Naive thymus-derived CD4-positive, alpha-beta T cell (primary cell): Measurements from ENCODE around the gene CTRL. TPM values are rescaled to one million over a fixed set of nuclear protein-coding genes. Genes with fewer than 3 reads are reported as not detected.

Source experiments
- ATAC-seq: fragments of 150-1000 bp; cut with Tn5 transposase; 2 replicates; pipeline ENCODE4 v1.10.0; 2021; ENCODE audit warnings: mild to moderate bottlenecking, moderate library complexity
- CTCF ChIA-PET: fragments of 350-600 bp; sonication (Branson Sonifier 250); formaldehyde crosslinking; loops from one replicate; lab custom pipeline; 2021; ENCODE audit warnings: antibody characterized with exemption; lab: Charles Lee
- POLR2A ChIA-PET: fragments of 350-600 bp; sonication (Branson Sonifier 250); formaldehyde crosslinking; loops from one replicate; lab custom pipeline; 2021; ENCODE audit warnings: antibody characterized with exemption, inconsistent platforms; lab: Charles Lee
- DNase-seq, 9 donors: peaks; one replicate each; pipeline versions ENCODE4 v3.0.0 to v3.0.0-alpha.2; 2020 to 2022; ENCODE audit warnings: mixed read lengths in 1 of 9
- H3K27ac ChIP-seq: one replicate; pipeline ENCODE4 v1.7.0; 2013; ENCODE audit warnings: mild to moderate bottlenecking, low read depth, low read length, moderate library complexity
- H3K27me3 ChIP-seq, 2 donors: one replicate each; pipeline ENCODE4 v1.7.0; 2013; ENCODE audit warnings: low read length in 2 of 2, mild to moderate bottlenecking in 2 of 2, moderate library complexity in 2 of 2; ENCODE audit not compliant: control insufficient read depth in 2 of 2, insufficient read depth in 2 of 2
- H3K36me3 ChIP-seq, 3 experiments: 1 replicate in 2 of 3; 2 replicates in 1 of 3; pipeline ENCODE4 v1.7.0; 2013; ENCODE audit warnings: low read length in 3 of 3, mild to moderate bottlenecking in 3 of 3, moderate library complexity in 1 of 3; ENCODE audit not compliant: insufficient read depth in 3 of 3, control insufficient read depth in 2 of 3
- H3K4me1 ChIP-seq, 2 donors: one replicate each; pipeline ENCODE4 v1.7.0; 2013; ENCODE audit warnings: low read length in 2 of 2, mild to moderate bottlenecking in 2 of 2, moderate library complexity in 1 of 2; ENCODE audit not compliant: control insufficient read depth in 2 of 2, insufficient read depth in 2 of 2
- H3K4me3 ChIP-seq: 2 replicates; pipeline ENCODE4 v1.7.0; 2013; ENCODE audit warnings: mild to moderate bottlenecking, low read length
- H3K9me3 ChIP-seq, 3 experiments: 1 replicate in 2 of 3; 2 replicates in 1 of 3; pipeline ENCODE4 v1.7.0; 2013; ENCODE audit warnings: low read length in 3 of 3; ENCODE audit not compliant: control insufficient read depth in 2 of 3
- H3K27ac Mint-ChIP-seq, 9 donors: one replicate each; pipeline ENCODE4 v1.8.0; 2020 to 2022; ENCODE audit warnings: mixed read lengths in 9 of 9, mild to moderate bottlenecking in 8 of 9, moderate library complexity in 5 of 9, inconsistent platforms in 2 of 9
- H3K27me3 Mint-ChIP-seq, 5 donors: one replicate each; pipeline ENCODE4 v1.8.0; 2021 to 2022; ENCODE audit warnings: mixed read lengths in 5 of 5, mild to moderate bottlenecking in 1 of 5
- H3K36me3 Mint-ChIP-seq, 5 donors: one replicate each; pipeline ENCODE4 v1.8.0; 2020 to 2022; ENCODE audit warnings: mixed read lengths in 5 of 5, mild to moderate bottlenecking in 3 of 5, inconsistent platforms in 1 of 5
- H3K4me1 Mint-ChIP-seq, 7 donors: one replicate each; pipeline ENCODE4 v1.8.0; 2020 to 2022; ENCODE audit warnings: mixed read lengths in 7 of 7, mild to moderate bottlenecking in 3 of 7, inconsistent platforms in 1 of 7
- H3K4me3 Mint-ChIP-seq, 10 donors: one replicate each; pipeline ENCODE4 v1.8.0; 2020 to 2022; ENCODE audit warnings: mild to moderate bottlenecking in 10 of 10, mixed read lengths in 10 of 10, moderate library complexity in 6 of 10, inconsistent platforms in 2 of 10
- H3K9me3 Mint-ChIP-seq, 11 donors: one replicate each; pipeline ENCODE4 v1.8.0; 2020 to 2022; ENCODE audit warnings: mixed read lengths in 11 of 11, mild to moderate bottlenecking in 4 of 11, inconsistent platforms in 1 of 11, moderate library complexity in 1 of 11
- intact Hi-C, 2 donors: fragments of 100-400 bp; cut with micrococcal nuclease; formaldehyde crosslinking; loops; one replicate each; pipeline ENCODE4 v1.15.1; 2023
- polyA plus RNA-seq, 2 donors: library from polyadenylated mRNA; unstranded; fragments of 300-500 nt; fragmentation: Illumina TruSeq; gene quantifications; one replicate each; pipeline ENCODE4 v1.2.3, GENCODE V29; 2021
- total RNA-seq, 6 experiments: library from RNA in 5 of 6; stranded (reverse) in 5 of 6; gene quantifications; 1 replicate in 5 of 6; 2 replicates in 1 of 6; pipeline ENCODE4 v1.2.3 and lab custom pipeline; 2021 to 2026

The CTRL gene
- total RNA-seq (10 to 100 TPM in 2 of 5 experiments, 1 to 10 TPM in 3; 7.9 to 15.1 (median 9.3) TPM), polyA plus RNA-seq (1 to 10 TPM; 1.3 to 2.5 TPM), total RNA-seq (lab: John Stamatoyannopoulos, UW) (0.81 reads per million)

DNA sequence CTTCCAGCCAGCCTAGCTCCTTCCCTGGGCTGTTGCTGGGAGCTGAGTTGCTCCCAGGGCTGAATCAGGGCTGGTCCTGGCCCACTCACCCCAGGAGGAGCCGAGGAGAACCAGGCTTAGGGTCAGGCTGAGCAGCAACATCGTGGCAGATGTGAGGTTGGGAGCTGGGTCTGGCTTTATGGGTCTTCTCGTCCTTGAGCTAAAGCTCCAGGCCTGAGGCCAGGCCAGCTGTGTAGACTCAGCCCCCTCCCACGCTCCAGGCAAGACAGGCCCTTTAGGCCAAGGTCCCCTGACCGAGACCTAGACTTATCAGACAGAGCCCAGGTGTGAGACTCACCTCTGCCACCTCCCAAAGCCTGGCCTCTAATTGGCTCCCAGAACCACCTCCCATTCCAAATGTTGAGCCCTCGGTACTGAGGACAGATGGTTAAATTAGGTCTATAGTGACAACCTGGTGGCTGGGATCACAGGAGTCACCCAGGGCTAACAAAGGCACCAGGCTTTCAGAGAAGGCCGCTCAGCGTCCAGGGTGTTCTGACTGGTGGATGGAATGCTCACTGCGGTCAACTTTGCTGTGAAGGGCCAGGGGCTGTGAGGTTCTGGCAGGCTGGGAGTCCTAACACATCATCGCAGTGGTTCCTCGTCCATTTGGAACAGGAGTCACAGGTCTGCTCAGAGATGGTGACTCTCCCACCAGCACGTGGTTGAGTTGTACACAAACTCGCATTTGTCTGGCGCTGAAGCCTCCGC, at the start of gene CTRL:
TSS of gene CTRL (minus strand) at position 151 of the 750 bp plus-strand sequence. CDS start at position 141, 10 bp downstream.
- Histone ChIP-seq H3K36me3 (peaks cover 19 to 88% (median 20%) of the 10 kb centered on the region in 3 experiments), H3K4me3 (no peak within 1 kb of the TSS), H3K4me1 (peaks cover 10 to 14% of the 10 kb centered on the region in 2 donors), H3K27ac (no peak within 1 kb of the TSS), H3K27me3 (no peaks in the 10 kb centered on the region), H3K9me3 (no peaks in the 10 kb centered on the region)
- ATAC-seq (no peak), DNase-seq (no peak)
- Mint-ChIP-seq H3K9me3 (no peaks in the 10 kb centered on the region), H3K27me3 (peaks cover 0 to 3% (median 0%) of the 10 kb centered on the region in 5 donors), H3K27ac (peak within 1 kb of the TSS in 8 of 9 donors; percentile 18 to 77 (median 30)), H3K36me3 (peaks cover 5 to 26% (median 7%) of the 10 kb centered on the region in 5 donors), H3K4me3 (no peak within 1 kb of the TSS), H3K4me1 (peaks cover 11 to 31% (median 19%) of the 10 kb centered on the region in 7 donors)
- intact Hi-C loops = no loop called here
- POLR2A ChIA-PET = interaction anchor here (1.1 to 1.5 kb wide), 2 partner anchors 16 to 124 kb away, joined by 3 to 4 read pairs; no protein-coding TSS in a partner anchor
- CTCF ChIA-PET = interaction anchor here (0.7 to 0.8 kb wide), 2 partner anchors 51 to 406 kb away, joined by 3 read pairs; no protein-coding TSS in a partner anchor

DNA sequence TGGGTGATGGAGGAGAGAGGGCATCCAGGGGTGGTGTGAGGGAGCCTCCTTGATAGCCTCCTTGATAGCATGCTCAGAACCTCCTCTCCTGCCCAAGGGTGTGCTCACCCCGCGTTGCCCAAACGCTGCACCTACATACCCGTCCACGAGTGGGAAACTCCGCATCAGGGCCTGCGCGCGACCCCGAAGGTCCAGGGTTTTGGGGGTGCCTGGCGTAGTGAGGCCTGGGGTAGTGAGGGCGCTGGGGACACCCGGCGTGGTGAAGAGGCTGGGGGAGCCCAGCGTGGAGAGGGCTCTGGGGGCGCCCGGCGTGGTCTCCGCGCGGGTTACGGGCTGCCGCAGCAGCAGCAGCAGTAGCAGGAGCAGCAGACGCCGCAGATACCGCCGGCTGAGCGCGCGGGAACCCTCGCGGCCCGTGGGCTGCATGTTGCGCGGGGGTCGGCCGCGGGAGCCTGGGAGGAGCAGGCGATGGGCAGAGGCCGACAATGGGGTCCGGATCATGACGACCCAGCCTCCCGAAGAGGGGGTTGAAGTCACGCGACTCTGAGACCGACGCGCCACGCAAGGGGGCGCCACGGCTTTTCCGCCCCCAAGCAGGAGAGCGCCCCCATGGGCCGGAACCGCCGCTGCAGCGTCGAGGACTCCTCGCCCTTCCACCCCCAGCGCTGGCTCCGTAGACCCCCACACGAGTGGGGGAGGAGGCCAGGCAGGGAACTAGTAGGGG, 48.5 kb upstream of the CTRL start, which contains the start of gene DPEP3:
TSS of gene DPEP3 (minus strand) at position 545 of the 724 bp plus-strand sequence. CDS start at position 426, 119 bp downstream.
- Mint-ChIP-seq H3K4me1 (peaks cover 18 to 31% (median 26%) of the 10 kb centered on the region in 7 donors), H3K27me3 (peaks cover 0 to 6% (median 0%) of the 10 kb centered on the region in 5 donors), H3K36me3 (no peaks in the 10 kb centered on the region), H3K9me3 (no peaks in the 10 kb centered on the region), H3K27ac (no peak within 1 kb of the TSS), H3K4me3 (no peak within 1 kb of the TSS)
- ATAC-seq (peak; percentile 35), DNase-seq (peak in 1 of 9 donors; percentile 15)
- intact Hi-C loops = loop anchor here in 1 of 2 donors (5.0 kb wide), 1 partner anchor 88 kb away; the partner anchor contains the start of gene PSKH1
- ChIA-PET CTCF (interaction anchor here (1.0 to 1.9 kb wide), 2 partner anchors 14 to 56 kb away, joined by 3 to 6 read pairs; no protein-coding TSS in a partner anchor), POLR2A (interaction anchor here (1.2 kb wide), 2 partner anchors 11 to 15 kb away, joined by 4 to 5 read pairs; no protein-coding TSS in a partner anchor)
- Histone ChIP-seq H3K4me3 (no peak within 1 kb of the TSS), H3K27ac (no peak within 1 kb of the TSS), H3K36me3 (no peaks in the 10 kb centered on the region), H3K27me3 (no peaks in the 10 kb centered on the region), H3K9me3 (no peaks in the 10 kb centered on the region), H3K4me1 (peaks cover 9 to 23% of the 10 kb centered on the region in 2 donors)

DNA sequence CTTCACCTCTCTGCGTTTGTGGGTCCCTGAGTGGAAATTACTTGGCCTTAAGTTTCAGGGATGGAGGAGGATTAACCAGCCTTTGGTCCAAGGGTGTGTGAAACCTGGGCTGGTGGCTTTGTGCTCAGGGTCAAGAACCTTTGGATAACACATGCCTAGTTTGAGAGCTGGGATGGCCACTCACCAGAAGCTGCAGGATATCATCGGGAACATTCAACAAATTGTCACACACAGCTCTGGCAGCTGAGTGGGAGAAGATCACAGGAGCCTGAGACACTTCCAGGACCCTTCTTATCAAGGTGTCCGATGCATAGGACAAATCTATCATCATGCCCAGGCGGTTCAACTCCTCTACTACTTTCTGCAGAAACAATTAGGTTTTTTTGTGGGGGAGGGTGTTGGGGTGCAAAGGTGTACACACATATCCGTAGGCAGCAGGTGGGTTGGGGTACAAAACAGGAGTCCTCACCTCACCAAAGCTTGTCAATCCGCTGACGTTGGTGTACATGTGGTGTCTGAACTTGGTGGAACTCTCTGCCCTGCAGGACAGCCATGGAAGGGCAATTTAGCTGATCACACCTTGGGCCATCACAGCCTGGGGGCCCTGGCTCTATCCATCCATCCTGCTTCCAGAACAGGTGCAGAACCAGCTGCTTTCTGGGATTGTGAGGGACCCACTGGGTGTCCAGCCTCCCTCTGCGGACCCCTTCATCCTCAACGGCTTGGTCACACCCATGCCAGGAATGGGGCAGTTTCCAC, 46.0 kb upstream of the CTRL start:
- no peaks in the 10 kb centered on the region for H3K9me3 Mint-ChIP-seq
- intact Hi-C loops = no loop called here
- POLR2A ChIA-PET = interaction anchor here (0.8 to 1.1 kb wide), 2 partner anchors 11 to 49 kb away, joined by 3 read pairs; no protein-coding TSS in a partner anchor
- no peaks in the 10 kb centered on the region for H3K36me3 ChIP-seq
- H3K4me3 Mint-ChIP-seq = no peak overlapping the region
- H3K36me3 Mint-ChIP-seq = no peaks in the 10 kb centered on the region
- DNase-seq (no peak), ATAC-seq (no peak)
- no peak overlapping the region for H3K4me3 ChIP-seq
- H3K4me1 ChIP-seq = no peaks in the 10 kb centered on the region
- CTCF ChIA-PET = no interaction called here
- H3K27ac Mint-ChIP-seq = no peak overlapping the region
- H3K27me3 ChIP-seq = no peaks in the 10 kb centered on the region
- H3K4me1 Mint-ChIP-seq = peaks cover 0 to 8% (median 2%) of the 10 kb centered on the region in 7 donors
- H3K9me3 ChIP-seq = no peaks in the 10 kb centered on the region
- peaks cover 0 to 10% (median 0%) of the 10 kb centered on the region in 5 donors for H3K27me3 Mint-ChIP-seq
- no peak overlapping the region for H3K27ac ChIP-seq

- POLR2A ChIA-PET = interaction anchor here (0.8 to 1.1 kb wide), 2 partner anchors 12 to 50 kb away, joined by 3 read pairs; no protein-coding TSS in a partner anchor
- Histone ChIP-seq H3K4me1 (no peaks in the 10 kb centered on the region), H3K36me3 (no peaks in the 10 kb centered on the region), H3K27me3 (no peaks in the 10 kb centered on the region), H3K4me3 (no peak overlapping the region), H3K27ac (no peak overlapping the region), H3K9me3 (no peaks in the 10 kb centered on the region)
- no peak for ATAC-seq
- peaks cover 0 to 5% (median 0%) of the 10 kb centered on the region in 7 donors for H3K4me1 Mint-ChIP-seq
- no peak for DNase-seq
- CTCF ChIA-PET = no interaction called here
- no peaks in the 10 kb centered on the region for H3K36me3 Mint-ChIP-seq
- intact Hi-C loops = no loop called here
- H3K9me3 Mint-ChIP-seq = no peaks in the 10 kb centered on the region
- no peak overlapping the region for H3K27ac Mint-ChIP-seq
- H3K4me3 Mint-ChIP-seq = no peak overlapping the region
- peaks cover 0 to 10% (median 0%) of the 10 kb centered on the region in 5 donors for H3K27me3 Mint-ChIP-seq
Measured at GRCh38 chr16:67977005-67977404, 45.3 kb upstream of the CTRL start.

- POLR2A ChIA-PET = no interaction called here
- CTCF ChIA-PET = interaction anchor here (0.6 kb wide), 1 partner anchor 23 kb away, joined by 3 read pairs; the partner anchor contains the start of gene DPEP2
- peaks cover 0 to 5% (median 0%) of the 10 kb centered on the region in 7 donors for H3K4me1 Mint-ChIP-seq
- Histone ChIP-seq H3K27ac (no peak overlapping the region), H3K27me3 (no peaks in the 10 kb centered on the region), H3K36me3 (no peaks in the 10 kb centered on the region), H3K4me1 (no peaks in the 10 kb centered on the region), H3K4me3 (no peak overlapping the region), H3K9me3 (no peaks in the 10 kb centered on the region)
- intact Hi-C loops = no loop called here
- no peaks in the 10 kb centered on the region for H3K36me3 Mint-ChIP-seq
- H3K4me3 Mint-ChIP-seq = no peak overlapping the region
- peak overlapping the region in 2 of 9 donors; percentile 40 to 71 for H3K27ac Mint-ChIP-seq
- no peaks in the 10 kb centered on the region for H3K9me3 Mint-ChIP-seq
- peaks cover 0 to 10% (median 0%) of the 10 kb centered on the region in 5 donors for H3K27me3 Mint-ChIP-seq
- DNase-seq (no peak), ATAC-seq (no peak)
Measured at GRCh38 chr16:67976205-67976604, 44.5 kb upstream of the CTRL start.
